GM12878 (cell line): ENCODE data around the gene BPNT1. TPM values are rescaled to one million over a fixed set of nuclear protein-coding genes. Genes with fewer than 3 reads are reported as not detected.

Experiments
- ATAC-seq: fragments of 200-7000 bp; cut with Tn5 transposase; 3 replicates; pipeline ENCODE4 v1.9.1; 2020; ENCODE audit warnings: mild to moderate bottlenecking, moderate library complexity
- BruUV-seq: library from RNA; stranded (reverse); fragments of 400-500 nt; replicated peaks from 2 replicates; lab custom pipeline; 2021; lab: Mats Ljungman, UMichigan
- CTCF ChIA-PET: fragments of 300-600 bp; sonication (Branson Sonifier 250); formaldehyde crosslinking; extraction: SDS; loops from one replicate; lab custom pipeline; 2021; ENCODE audit warnings: inconsistent platforms; lab: Yijun Ruan, JAX
- POLR2A ChIA-PET: fragments of 350-600 bp; formaldehyde crosslinking; extraction: SDS; loops from one replicate; lab custom pipeline; 2021; ENCODE audit warnings: inconsistent platforms; lab: Charles Lee
- RAD21 ChIA-PET: fragments of 300-600 bp; sonication (Branson Sonifier 250); formaldehyde crosslinking; loops from one replicate; lab custom pipeline; 2023; ENCODE audit warnings: antibody characterized with exemption; ENCODE audit not compliant: unreplicated experiment; lab: Charles Lee
- SMC1A ChIA-PET: fragments of 300-600 bp; sonication (Branson Sonifier 250); formaldehyde crosslinking; loops from one replicate; lab custom pipeline; 2023; ENCODE audit not compliant: unreplicated experiment, uncharacterized antibody; lab: Charles Lee
- DNase-seq: peaks from one replicate; pipeline ENCODE4 v3.0.0-alpha.2; 2011; ENCODE audit warnings: low read depth, low spot score
- FAIRE-seq: peaks from 3 replicates; lab custom pipeline; 2011; peaks lifted over from hg19 to GRCh38; lab: Jason Lieb, UNC
- H2AFZ ChIP-seq: 2 replicates; pipeline ENCODE4 v1.6.0; 2011; ENCODE audit warnings: low read depth, low read length, control low read depth; ENCODE audit not compliant: control insufficient read depth
- H3K27ac ChIP-seq: 2 replicates; pipeline ENCODE4 v1.5.1; 2011; ENCODE audit warnings: control low read depth; ENCODE audit not compliant: control insufficient read depth, insufficient read depth
- H3K27me3 ChIP-seq, 2 experiments: replicated peaks in 1 of 2; 2 replicates each; pipeline versions ENCODE4 v1.6.0 to v1.6.1; 2011; ENCODE audit warnings: low read length in 1 of 2; ENCODE audit not compliant: control insufficient read depth in 2 of 2, insufficient read depth in 2 of 2
- H3K36me3 ChIP-seq, 2 experiments: 2 replicates each; pipeline ENCODE4 v1.5.1; 2011; ENCODE audit warnings: low read length in 1 of 2; ENCODE audit not compliant: control insufficient read depth in 2 of 2, insufficient read depth in 2 of 2
- H3K4me1 ChIP-seq: 2 replicates; pipeline ENCODE4 v1.6.1; 2011; ENCODE audit warnings: mild to moderate bottlenecking, low read length, moderate library complexity, mixed read lengths; ENCODE audit not compliant: control insufficient read depth, insufficient read depth
- H3K4me2 ChIP-seq: 2 replicates; pipeline ENCODE4 v1.6.0; 2011; ENCODE audit warnings: control low read depth; ENCODE audit not compliant: control insufficient read depth, insufficient read depth
- H3K4me3 ChIP-seq: fragments of 200-600 bp; sonication (generic); 2 replicates; pipeline ENCODE4 v1.5.1; 2016
- H3K79me2 ChIP-seq: 2 replicates; pipeline ENCODE4 v1.6.0; 2011; ENCODE audit warnings: low read length; ENCODE audit not compliant: control insufficient read depth, insufficient read depth
- H3K9ac ChIP-seq: 2 replicates; pipeline ENCODE4 v1.8.0; 2011; ENCODE audit warnings: low read length, control low read depth, mixed read lengths; ENCODE audit not compliant: control insufficient read depth, insufficient read depth
- H3K9me3 ChIP-seq: replicated peaks from 3 replicates; pipeline ENCODE4 v1.5.1; 2011; ENCODE audit warnings: mild to moderate bottlenecking, low read length; ENCODE audit not compliant: control insufficient read depth, insufficient read depth
- H4K20me1 ChIP-seq: 2 replicates; pipeline ENCODE4 v1.6.0; 2011; ENCODE audit not compliant: control insufficient read depth, insufficient read depth
- MEF2B ChIP-seq: fragments of 450-650 bp; IDR thresholded peaks from 2 replicates; pipeline ENCODE4 v1.6.1; 2018; ENCODE audit warnings: mild to moderate bottlenecking, moderate library complexity; ENCODE audit not compliant: partially characterized antibody, poor library complexity, severe bottlenecking
- RELA ChIP-seq: fragments of 450-650 bp; IDR thresholded peaks from 2 replicates; pipeline ENCODE4 v1.8.0; 2014; ENCODE audit warnings: borderline replicate concordance; ENCODE audit not compliant: partially characterized antibody
- WGBS: methylation state at CpG from one replicate; pipeline ENCODE4 v1.1.6; 2016; ENCODE audit warnings: low lambda C conversion rate; ENCODE audit not compliant: insufficient replicate concordance, insufficient coverage; ENCODE audit errors: missing lambda C conversion rate; 5-methylcytosine and 5-hydroxymethylcytosine counted together
- in situ Hi-C: fragments of 300-500 bp; cut with MboI; formaldehyde crosslinking; loops from 9 replicates; pipeline ENCODE4 v1.14.3; 2018; ENCODE audit warnings: mixed read lengths
- intact Hi-C: fragments of 100-400 bp; cut with micrococcal nuclease; formaldehyde crosslinking; loops from one replicate; pipeline ENCODE4 v1.14.2; 2022; ENCODE audit not compliant: unreplicated experiment
- polyA plus RNA-seq, 11 experiments: library from polyadenylated mRNA; depleted of rRNA in 4 of 11; unstranded in 6 of 11; stranded (reverse) in 5 of 11; fragments of >200 nt; fragmentation: Nextera tagmentation in 4 of 11; fragmentation: Illumina TruSeq in 1 of 11; extraction: Ambion mirVana in 4 of 11; extraction: Trizol in 1 of 11; gene quantifications; 1 replicate in 1 of 11; 2 replicates in 10 of 11; pipeline versions ENCODE4 v1.2.1 to v1.2.3, GENCODE V29; 2011 to 2016; ENCODE audit warnings: inconsistent platforms in 2 of 11, missing spikeins in 2 of 11, low read depth in 1 of 11
- total RNA-seq, 4 experiments: library from RNA; depleted of rRNA in 3 of 4; stranded (reverse); fragments of >200 nt in 3 of 4; fragmentation: Illumina TruSeq in 1 of 4; extraction: Trizol in 1 of 4; gene quantifications; 2 replicates each; pipeline versions ENCODE4 v1.2.1 to v1.2.3, GENCODE V29; 2013 to 2021
- TF ChIP-seq, protein P1 (sequence below): fragments of 450-650 bp; IDR thresholded peaks from 2 replicates; pipeline ENCODE4 v1.6.1; 2017; ENCODE audit warnings: mild to moderate bottlenecking, moderate library complexity
- TF ChIP-seq, protein P2 (sequence below): fragments of 450-650 bp; IDR thresholded peaks from 2 replicates; pipeline ENCODE4 v1.6.1; 2017; ENCODE audit warnings: antibody characterized with exemption, mild to moderate bottlenecking, moderate library complexity
- TF ChIP-seq, protein P3 (sequence below): fragments of 450-650 bp; IDR thresholded peaks from 2 replicates; pipeline ENCODE4 v1.6.1; 2016; ENCODE audit warnings: mild to moderate bottlenecking

The BPNT1 gene
- total and polyA plus RNA-seq, 10 of the 15 experiments (the other 5 are each of a cell fraction or from before 2014, with no cell fraction given), result 35.5 to 78.4 (median 45.4) TPM

DNA sequence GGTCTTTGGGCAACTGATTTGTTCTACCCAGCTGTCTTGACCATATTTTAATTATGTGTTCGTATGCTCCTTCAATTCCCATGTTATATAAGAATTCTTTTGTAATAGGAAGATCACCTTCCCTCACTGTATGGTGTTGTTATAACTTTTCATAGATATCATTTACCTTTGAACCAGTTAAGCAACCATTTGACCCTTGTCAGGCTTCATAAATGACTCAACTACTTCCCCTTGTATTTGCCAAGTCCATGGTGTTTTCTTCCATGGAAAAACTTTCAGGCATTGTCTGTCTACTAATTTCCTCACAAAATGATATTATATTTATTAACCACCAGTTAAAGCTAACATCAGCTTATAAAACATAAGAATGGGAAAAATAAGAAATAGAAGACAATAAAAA, 5.1 kb downstream of the BPNT1 start:
- no peak overlapping the region for H3K9ac ChIP-seq
- H3K4me3 ChIP-seq, result no peak overlapping the region
- no peak for DNase-seq
- ChIA-PET RAD21 (interaction anchor here (0.6 to 1.4 kb wide), 5 partner anchors 9 to 99 kb away, joined by 3 to 4 read pairs (median 3); partner anchors contain the start of gene IARS2), CTCF (interaction anchor here (1.1 to 4.7 kb wide), 6 partner anchors 15 to 109 kb away, joined by 3 to 24 read pairs (median 4); no protein-coding TSS in a partner anchor), SMC1A (interaction anchor here (0.8 to 1.1 kb wide), 2 partner anchors 9 to 94 kb away, joined by 3 to 4 read pairs; no protein-coding TSS in a partner anchor), POLR2A (interaction anchor here (0.7 kb wide), 1 partner anchor 95 kb away, joined by 3 read pairs; no protein-coding TSS in a partner anchor)
- H4K20me1 ChIP-seq, result no peaks in the 10 kb centered on the region
- no peak for TF ChIP-seq MEF2B
- TF ChIP-seq, protein P1, sequence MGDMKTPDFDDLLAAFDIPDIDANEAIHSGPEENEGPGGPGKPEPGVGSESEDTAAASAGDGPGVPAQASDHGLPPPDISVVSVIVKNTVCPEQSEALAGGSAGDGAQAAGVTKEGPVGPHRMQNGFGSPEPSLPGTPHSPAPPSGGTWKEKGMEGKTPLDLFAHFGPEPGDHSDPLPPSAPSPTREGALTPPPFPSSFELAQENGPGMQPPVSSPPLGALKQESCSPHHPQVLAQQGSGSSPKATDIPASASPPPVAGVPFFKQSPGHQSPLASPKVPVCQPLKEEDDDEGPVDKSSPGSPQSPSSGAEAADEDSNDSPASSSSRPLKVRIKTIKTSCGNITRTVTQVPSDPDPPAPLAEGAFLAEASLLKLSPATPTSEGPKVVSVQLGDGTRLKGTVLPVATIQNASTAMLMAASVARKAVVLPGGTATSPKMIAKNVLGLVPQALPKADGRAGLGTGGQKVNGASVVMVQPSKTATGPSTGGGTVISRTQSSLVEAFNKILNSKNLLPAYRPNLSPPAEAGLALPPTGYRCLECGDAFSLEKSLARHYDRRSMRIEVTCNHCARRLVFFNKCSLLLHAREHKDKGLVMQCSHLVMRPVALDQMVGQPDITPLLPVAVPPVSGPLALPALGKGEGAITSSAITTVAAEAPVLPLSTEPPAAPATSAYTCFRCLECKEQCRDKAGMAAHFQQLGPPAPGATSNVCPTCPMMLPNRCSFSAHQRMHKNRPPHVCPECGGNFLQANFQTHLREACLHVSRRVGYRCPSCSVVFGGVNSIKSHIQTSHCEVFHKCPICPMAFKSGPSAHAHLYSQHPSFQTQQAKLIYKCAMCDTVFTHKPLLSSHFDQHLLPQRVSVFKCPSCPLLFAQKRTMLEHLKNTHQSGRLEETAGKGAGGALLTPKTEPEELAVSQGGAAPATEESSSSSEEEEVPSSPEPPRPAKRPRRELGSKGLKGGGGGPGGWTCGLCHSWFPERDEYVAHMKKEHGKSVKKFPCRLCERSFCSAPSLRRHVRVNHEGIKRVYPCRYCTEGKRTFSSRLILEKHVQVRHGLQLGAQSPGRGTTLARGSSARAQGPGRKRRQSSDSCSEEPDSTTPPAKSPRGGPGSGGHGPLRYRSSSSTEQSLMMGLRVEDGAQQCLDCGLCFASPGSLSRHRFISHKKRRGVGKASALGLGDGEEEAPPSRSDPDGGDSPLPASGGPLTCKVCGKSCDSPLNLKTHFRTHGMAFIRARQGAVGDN, result no peak
- TF ChIP-seq, protein P2, sequence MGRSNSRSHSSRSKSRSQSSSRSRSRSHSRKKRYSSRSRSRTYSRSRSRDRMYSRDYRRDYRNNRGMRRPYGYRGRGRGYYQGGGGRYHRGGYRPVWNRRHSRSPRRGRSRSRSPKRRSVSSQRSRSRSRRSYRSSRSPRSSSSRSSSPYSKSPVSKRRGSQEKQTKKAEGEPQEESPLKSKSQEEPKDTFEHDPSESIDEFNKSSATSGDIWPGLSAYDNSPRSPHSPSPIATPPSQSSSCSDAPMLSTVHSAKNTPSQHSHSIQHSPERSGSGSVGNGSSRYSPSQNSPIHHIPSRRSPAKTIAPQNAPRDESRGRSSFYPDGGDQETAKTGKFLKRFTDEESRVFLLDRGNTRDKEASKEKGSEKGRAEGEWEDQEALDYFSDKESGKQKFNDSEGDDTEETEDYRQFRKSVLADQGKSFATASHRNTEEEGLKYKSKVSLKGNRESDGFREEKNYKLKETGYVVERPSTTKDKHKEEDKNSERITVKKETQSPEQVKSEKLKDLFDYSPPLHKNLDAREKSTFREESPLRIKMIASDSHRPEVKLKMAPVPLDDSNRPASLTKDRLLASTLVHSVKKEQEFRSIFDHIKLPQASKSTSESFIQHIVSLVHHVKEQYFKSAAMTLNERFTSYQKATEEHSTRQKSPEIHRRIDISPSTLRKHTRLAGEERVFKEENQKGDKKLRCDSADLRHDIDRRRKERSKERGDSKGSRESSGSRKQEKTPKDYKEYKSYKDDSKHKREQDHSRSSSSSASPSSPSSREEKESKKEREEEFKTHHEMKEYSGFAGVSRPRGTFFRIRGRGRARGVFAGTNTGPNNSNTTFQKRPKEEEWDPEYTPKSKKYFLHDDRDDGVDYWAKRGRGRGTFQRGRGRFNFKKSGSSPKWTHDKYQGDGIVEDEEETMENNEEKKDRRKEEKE, result no peak
- TF ChIP-seq, protein P3, sequence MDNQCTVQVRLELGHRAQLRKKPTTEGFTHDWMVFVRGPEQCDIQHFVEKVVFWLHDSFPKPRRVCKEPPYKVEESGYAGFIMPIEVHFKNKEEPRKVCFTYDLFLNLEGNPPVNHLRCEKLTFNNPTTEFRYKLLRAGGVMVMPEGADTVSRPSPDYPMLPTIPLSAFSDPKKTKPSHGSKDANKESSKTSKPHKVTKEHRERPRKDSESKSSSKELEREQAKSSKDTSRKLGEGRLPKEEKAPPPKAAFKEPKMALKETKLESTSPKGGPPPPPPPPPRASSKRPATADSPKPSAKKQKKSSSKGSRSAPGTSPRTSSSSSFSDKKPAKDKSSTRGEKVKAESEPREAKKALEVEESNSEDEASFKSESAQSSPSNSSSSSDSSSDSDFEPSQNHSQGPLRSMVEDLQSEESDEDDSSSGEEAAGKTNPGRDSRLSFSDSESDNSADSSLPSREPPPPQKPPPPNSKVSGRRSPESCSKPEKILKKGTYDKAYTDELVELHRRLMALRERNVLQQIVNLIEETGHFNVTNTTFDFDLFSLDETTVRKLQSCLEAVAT, result no peak
- no peak for TF ChIP-seq RELA
- no TSS peak for BruUV-seq
- no peak overlapping the region for H2AFZ ChIP-seq
- no peak overlapping the region for H3K4me2 ChIP-seq
- H3K27me3 ChIP-seq, result no peaks in the 10 kb centered on the region
- ATAC-seq, result no peak
- peaks cover 2% of the 10 kb centered on the region; the same call in 1 of the 3 replicates for H3K9me3 ChIP-seq
- H3K4me1 ChIP-seq, result no peaks in the 10 kb centered on the region; the same call in 1 of the 2 replicates
- WGBS, result 59% methylated on average over 1 of the region's 1 CpG
- intact Hi-C loops (loop anchor here (10.0 kb wide), 1 partner anchor 90 kb away; no protein-coding TSS in a partner anchor), in situ Hi-C loops (no loop called here)
- 0 out of 4 replicates have a peak, but pooled peaks cover 0 to 2% of the 10 kb centered on the region in 2 experiments for H3K36me3 ChIP-seq
- peaks cover 24% of the 10 kb centered on the region for H3K79me2 ChIP-seq
- no peak for FAIRE-seq
- no peak overlapping the region for H3K27ac ChIP-seq
